Gastrocnemius medialis (tissue), 4 donors: Measurements from ENCODE around the gene BTBD10.

ENCODE experiments used
- CTCF ChIP-seq, 5 experiments: fragments of 450-650 bp in 3 of 5; fragments of 200-600 bp in 2 of 5; sonication (generic) in 2 of 5; IDR thresholded peaks in 4 of 5; conservative IDR thresholded peaks in 1 of 5; 1 replicate in 4 of 5; 2 replicates in 1 of 5; pipeline ENCODE4 v1.5.1; 2016 to 2019; ENCODE audit warnings: antibody characterized with exemption in 5 of 5, mild to moderate bottlenecking in 3 of 5, moderate library complexity in 3 of 5
- POLR2A ChIP-seq, 2 donors: fragments of 450-650 bp; IDR thresholded peaks; one replicate each; pipeline ENCODE4 v1.6.1; 2017; ENCODE audit warnings: antibody characterized with exemption in 2 of 2, mild to moderate bottlenecking in 2 of 2, moderate library complexity in 2 of 2

- TF ChIP-seq CTCF (IDR thresholded peaks at IDR 0.05 in 4 of 5, conservative IDR thresholded peaks at IDR 0.05 in 1 of 5) (no peak), POLR2A (IDR thresholded peaks at IDR 0.05) (no peak)
These were observed 12.1 kb upstream of the BTBD10 start for GRCh38 chr11:13475091-13475490.
